ENCODE data around the gene FSTL3. TPM values are rescaled to one million over a fixed set of nuclear protein-coding genes. Genes with fewer than 3 reads are reported as not detected.
A peak's percentile ranks its signal among the peaks of the same experiment; 100 is the strongest.
"Not testable (repeated sequence)": the region's sequence is repeated elsewhere in the genome, so short reads cannot be mapped to it uniquely, and the experiment has no call there.

Gene FSTL3
- total RNA-seq, 2 donors from 2014 or later, result 72.4 to 236 TPM

DNA sequence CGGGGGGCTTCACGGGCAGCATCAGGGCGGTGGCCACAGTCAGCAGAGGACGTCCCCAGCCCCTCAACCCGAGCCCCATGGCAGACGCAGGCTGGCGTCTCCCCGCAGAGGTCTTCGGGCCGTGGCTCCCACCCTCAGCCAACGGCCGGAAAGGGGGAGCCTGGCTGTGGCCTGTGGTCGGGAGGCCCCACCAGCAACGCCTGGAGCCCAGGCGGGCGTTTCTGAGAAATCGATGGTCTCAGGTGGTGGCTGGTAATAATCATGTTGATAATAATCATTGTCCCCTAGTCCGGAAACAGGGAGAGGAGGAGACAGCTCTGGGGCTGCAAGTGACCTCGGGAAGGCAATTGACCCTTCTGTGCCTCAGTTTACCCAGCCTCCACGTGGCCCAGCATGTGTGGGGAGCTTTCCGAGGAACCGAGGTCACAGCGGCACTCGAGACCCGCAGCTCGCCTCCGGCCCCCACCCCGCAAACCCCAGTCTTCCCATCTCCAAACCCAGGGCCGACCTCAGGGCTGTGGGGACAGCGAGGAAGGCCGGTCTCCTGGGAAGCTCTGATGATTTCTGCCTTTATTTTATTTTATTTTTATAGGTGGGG, 19.3 kb downstream of the FSTL3 start, which contains the start of gene PRSS57:
Gene PRSS57, minus strand, starts transcription at position 101 of the 598 bp plus-strand sequence. Its CDS starts 22 bp downstream, at position 79.
- Histone ChIP-seq H3K4me3 (no peak within 1 kb of the TSS), H3K9me3 (no peaks in the 10 kb centered on the region), H3K36me3 (replicated peaks in 1 of 2; ENCODE audit: insufficient read depth in 1 of 2, low read depth in 2 of 2) (no peaks in the 10 kb centered on the region), H3K27me3 (no peaks in the 10 kb centered on the region), H3K27ac (no peak within 1 kb of the TSS), H3K4me1 (no peaks in the 10 kb centered on the region)
- TF ChIP-seq POLR2A (IDR thresholded peaks at IDR 0.05), result no peak
- TF ChIP-seq, protein P1, sequence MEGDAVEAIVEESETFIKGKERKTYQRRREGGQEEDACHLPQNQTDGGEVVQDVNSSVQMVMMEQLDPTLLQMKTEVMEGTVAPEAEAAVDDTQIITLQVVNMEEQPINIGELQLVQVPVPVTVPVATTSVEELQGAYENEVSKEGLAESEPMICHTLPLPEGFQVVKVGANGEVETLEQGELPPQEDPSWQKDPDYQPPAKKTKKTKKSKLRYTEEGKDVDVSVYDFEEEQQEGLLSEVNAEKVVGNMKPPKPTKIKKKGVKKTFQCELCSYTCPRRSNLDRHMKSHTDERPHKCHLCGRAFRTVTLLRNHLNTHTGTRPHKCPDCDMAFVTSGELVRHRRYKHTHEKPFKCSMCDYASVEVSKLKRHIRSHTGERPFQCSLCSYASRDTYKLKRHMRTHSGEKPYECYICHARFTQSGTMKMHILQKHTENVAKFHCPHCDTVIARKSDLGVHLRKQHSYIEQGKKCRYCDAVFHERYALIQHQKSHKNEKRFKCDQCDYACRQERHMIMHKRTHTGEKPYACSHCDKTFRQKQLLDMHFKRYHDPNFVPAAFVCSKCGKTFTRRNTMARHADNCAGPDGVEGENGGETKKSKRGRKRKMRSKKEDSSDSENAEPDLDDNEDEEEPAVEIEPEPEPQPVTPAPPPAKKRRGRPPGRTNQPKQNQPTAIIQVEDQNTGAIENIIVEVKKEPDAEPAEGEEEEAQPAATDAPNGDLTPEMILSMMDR (IDR thresholded peaks at IDR 0.05), result no peak
- WGBS, 2 donors, result 42 to 56% methylated on average over 6 to 30 of the region's 31 CpGs
- no peak for DNase-seq
- intact Hi-C loops (cut with DNase I), result no loop called here
- no peak for ATAC-seq

- H3K4me1 ChIP-seq; DNase-seq; H3K36me3 ChIP-seq (replicated peaks in 1 of 2; ENCODE audit: insufficient read depth in 1 of 2, low read depth in 2 of 2); ATAC-seq; H3K9me3 ChIP-seq; intact Hi-C loops (cut with DNase I); H3K27me3 ChIP-seq; H3K4me3 ChIP-seq; H3K27ac ChIP-seq: not testable (repeated sequence)
- WGBS, 2 donors, result 79 to 82% methylated on average over 15 of the region's 15 CpGs
Measured at GRCh38 chr19:698529-698928, 22.3 kb downstream of the FSTL3 start.

DNA sequence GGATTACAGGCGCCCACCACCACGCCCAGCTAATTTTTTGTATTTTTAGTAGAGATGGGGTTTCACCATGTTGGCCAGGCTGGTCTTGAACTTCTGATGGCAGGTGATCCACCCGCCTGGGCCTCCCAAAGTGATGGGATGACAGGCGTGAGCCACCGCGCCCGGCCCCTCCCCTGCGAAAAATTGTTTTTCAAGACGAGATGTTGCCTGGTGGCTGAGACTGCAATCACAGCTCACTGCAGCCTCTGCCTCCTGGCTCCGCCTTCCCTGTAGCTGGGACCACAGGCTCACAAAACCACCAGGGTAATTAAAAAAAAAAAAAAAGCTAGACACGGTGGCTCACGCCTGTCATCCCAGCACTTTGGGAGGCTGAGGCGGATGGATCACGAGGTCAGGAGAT, 23.7 kb downstream of the FSTL3 start:
- ATAC-seq; H3K9me3 ChIP-seq; DNase-seq; H3K4me3 ChIP-seq; H3K4me1 ChIP-seq; H3K36me3 ChIP-seq (replicated peaks in 1 of 2; ENCODE audit: insufficient read depth in 1 of 2, low read depth in 2 of 2); intact Hi-C loops (cut with DNase I); H3K27ac ChIP-seq; H3K27me3 ChIP-seq: not testable (repeated sequence)
- WGBS, 2 donors, result 69 to 92% methylated on average over 7 to 14 of the region's 14 CpGs

- ATAC-seq; H3K9me3 ChIP-seq; H3K4me3 ChIP-seq; intact Hi-C loops (cut with DNase I); H3K27me3 ChIP-seq; DNase-seq; H3K27ac ChIP-seq; H3K4me1 ChIP-seq; H3K36me3 ChIP-seq (replicated peaks in 1 of 2; ENCODE audit: insufficient read depth in 1 of 2, low read depth in 2 of 2): not testable (repeated sequence)
- WGBS, 2 donors, result 67 to 72% methylated on average over 6 of the region's 6 CpGs
Measured at GRCh38 chr19:702847-703246, 26.7 kb downstream of the FSTL3 start.

DNA sequence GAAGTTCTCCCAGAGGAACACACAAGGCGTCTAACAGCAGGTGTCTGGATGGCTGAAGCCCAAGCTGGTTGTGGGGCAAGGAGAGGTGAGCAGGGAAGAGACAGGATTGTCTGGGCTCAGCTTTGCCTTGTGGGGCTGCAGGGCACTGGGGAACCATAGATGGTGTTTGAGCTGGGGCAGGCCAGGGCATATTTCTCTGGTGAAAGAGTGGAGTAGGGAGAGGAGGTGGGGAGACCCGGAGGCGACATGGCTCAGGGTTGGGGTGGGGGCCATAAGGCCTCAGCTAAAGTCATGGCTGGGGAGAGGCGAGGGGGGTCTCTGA, 27.1 kb downstream of the FSTL3 start:
- H3K36me3 ChIP-seq (replicated peaks in 1 of 2; ENCODE audit: insufficient read depth in 1 of 2, low read depth in 2 of 2), result no peaks in the 10 kb centered on the region
- WGBS, 2 donors, result 43 to 47% methylated on average over 4 of the region's 4 CpGs
- no peak overlapping the region for H3K4me3 ChIP-seq
- no peak overlapping the region for H3K27ac ChIP-seq
- no peaks in the 10 kb centered on the region for H3K9me3 ChIP-seq
- TF ChIP-seq, protein P1 (IDR thresholded peaks at IDR 0.05), result no peak
- no peak for TF ChIP-seq POLR2A (IDR thresholded peaks at IDR 0.05)
- ATAC-seq (no peak), DNase-seq (no peak)
- intact Hi-C loops (cut with DNase I), result no loop called here
- peaks cover 0 to 7% of the 10 kb centered on the region in 2 donors for H3K27me3 ChIP-seq
- peaks cover 8% of the 10 kb centered on the region for H3K4me1 ChIP-seq

DNA sequence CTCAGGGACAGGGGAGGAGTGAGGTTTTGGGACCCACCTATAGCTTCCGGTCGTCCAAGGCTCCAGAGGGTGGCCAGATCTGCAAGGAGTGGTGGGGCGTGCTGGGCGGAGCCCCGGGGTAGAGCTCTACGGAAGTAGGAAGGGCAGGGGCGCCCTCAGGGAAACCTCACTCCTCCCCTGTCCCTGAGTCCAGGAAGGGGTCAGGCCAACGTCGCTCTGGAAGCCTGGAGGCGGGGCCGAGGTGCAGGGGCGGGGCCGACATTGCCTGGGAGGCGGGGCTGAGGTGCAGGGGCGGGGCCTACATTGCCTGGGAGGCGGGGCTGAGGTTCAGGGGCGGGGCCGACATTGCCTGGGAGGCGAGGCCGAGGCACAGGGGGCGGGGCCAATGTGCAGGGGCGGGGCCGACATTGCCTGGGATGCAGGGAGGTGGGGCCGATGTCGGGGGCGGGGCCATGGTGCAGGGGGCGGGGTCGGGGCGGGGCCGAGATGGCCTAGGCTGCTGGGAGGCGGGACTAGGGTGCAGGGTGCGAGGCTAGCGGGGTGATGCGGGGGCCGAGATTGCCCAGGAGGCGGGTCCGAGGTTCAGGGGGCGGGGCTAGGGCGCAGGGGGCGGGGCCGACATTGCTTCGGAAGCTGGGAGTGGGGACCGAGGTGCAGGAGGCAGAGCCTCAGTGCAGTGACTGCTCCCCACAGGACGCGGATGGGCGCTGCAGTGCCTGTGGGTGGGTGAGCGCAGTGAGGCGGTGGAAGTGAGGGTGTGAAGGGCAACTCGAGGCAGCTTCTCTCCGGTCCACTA, 27.7 kb downstream of the FSTL3 start:
- H3K27ac ChIP-seq, result no peak overlapping the region
- DNase-seq, result peak; percentile 55 to 74 (median 71)
- H3K27me3 ChIP-seq, result peaks cover 0 to 7% of the 10 kb centered on the region in 2 donors

More for the DNA sequence above, 27.7 kb downstream of the FSTL3 start:
- TF ChIP-seq, protein P1 (IDR thresholded peaks at IDR 0.05), result no peak
- peak in 1 of 3 donors; percentile 16 for TF ChIP-seq POLR2A (IDR thresholded peaks at IDR 0.05)
- intact Hi-C loops (cut with DNase I), result no loop called here
- Histone ChIP-seq H3K4me1 (peaks cover 10% of the 10 kb centered on the region), H3K36me3 (replicated peaks in 1 of 2; ENCODE audit: insufficient read depth in 1 of 2, low read depth in 2 of 2) (no peaks in the 10 kb centered on the region), H3K4me3 (no peak overlapping the region), H3K9me3 (no peaks in the 10 kb centered on the region)
- peak; percentile 54 for ATAC-seq
- 10 to 23% methylated on average over 6 to 40 of the region's 50 CpGs for WGBS, 2 donors
